ENCODE data around the gene KLHL13. TPM values are rescaled to one million over a fixed set of nuclear protein-coding genes. Genes with fewer than 3 reads are reported as not detected.

KLHL13 gene
- total and polyA plus RNA-seq, 9 donors, result 4.9 to 15.8 (median 7.7) TPM

DNA sequence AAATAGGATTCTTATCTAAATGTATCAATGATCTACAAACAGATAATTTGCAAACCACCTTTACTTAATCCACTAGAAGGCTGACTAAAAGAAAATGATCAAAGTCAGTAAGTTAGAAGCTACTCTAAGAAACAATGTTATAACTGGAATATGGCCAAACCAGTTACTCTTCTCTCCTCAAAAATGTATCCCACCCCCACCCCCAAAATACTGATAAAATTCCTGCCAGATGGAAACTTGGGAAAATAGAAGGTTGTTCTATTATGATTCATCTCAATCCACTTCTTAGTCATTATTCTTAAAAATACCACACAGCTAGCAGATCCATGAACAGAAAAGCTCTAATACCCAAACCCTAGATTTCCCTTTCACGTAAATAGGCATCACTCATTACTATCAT is 206.4 kb downstream of the KLHL13 start:
- no peak for DNase-seq
- Histone ChIP-seq H3K36me3 (no peaks in the 10 kb centered on the region), H3K4me1 (ENCODE audit: insufficient read depth) (no peaks in the 10 kb centered on the region), H3K27me3 (no peaks in the 10 kb centered on the region), H3K4me3 (no peak overlapping the region), H3K9me3 (no peaks in the 10 kb centered on the region), H3K27ac (no peak overlapping the region)
- intact Hi-C loops (cut with DNase I), result no loop called here
- TF ChIP-seq EP300 (IDR thresholded peaks at IDR 0.05), result no peak
- TF ChIP-seq, protein P1, sequence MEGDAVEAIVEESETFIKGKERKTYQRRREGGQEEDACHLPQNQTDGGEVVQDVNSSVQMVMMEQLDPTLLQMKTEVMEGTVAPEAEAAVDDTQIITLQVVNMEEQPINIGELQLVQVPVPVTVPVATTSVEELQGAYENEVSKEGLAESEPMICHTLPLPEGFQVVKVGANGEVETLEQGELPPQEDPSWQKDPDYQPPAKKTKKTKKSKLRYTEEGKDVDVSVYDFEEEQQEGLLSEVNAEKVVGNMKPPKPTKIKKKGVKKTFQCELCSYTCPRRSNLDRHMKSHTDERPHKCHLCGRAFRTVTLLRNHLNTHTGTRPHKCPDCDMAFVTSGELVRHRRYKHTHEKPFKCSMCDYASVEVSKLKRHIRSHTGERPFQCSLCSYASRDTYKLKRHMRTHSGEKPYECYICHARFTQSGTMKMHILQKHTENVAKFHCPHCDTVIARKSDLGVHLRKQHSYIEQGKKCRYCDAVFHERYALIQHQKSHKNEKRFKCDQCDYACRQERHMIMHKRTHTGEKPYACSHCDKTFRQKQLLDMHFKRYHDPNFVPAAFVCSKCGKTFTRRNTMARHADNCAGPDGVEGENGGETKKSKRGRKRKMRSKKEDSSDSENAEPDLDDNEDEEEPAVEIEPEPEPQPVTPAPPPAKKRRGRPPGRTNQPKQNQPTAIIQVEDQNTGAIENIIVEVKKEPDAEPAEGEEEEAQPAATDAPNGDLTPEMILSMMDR (IDR thresholded peaks at IDR 0.05), result no peak
- TF ChIP-seq POLR2A (IDR thresholded peaks at IDR 0.05), result no peak
- WGBS, 3 donors, result 59 to 71% (median 69%) methylated on average over 1 of the region's 1 CpG

DNA sequence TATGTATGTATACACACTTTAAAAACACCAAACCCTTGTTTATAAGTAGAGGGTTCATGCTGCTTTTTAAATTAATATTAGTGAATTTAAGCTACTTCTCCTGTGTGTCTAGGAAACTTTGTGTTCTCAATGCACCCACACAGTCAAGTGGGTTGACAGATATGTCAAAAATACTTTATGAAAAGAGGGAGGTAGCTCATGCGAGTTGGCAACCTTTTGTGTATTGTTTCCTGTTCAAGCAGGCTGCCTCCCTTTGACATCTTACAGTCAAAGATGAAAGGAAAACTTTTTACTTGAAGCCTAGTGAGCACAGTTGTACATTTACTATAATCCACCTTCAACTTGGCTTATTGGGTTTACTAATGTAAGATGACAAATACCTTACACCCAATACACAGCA is 218.4 kb downstream of the KLHL13 start:
- TF ChIP-seq EP300 (IDR thresholded peaks at IDR 0.05) (no peak), POLR2A (IDR thresholded peaks at IDR 0.05) (no peak)
- TF ChIP-seq, protein P1 (IDR thresholded peaks at IDR 0.05), result no peak
- no peaks in the 10 kb centered on the region for H3K27me3 ChIP-seq
- H3K9me3 ChIP-seq, result no peaks in the 10 kb centered on the region
- H3K27ac ChIP-seq, result no peak overlapping the region
- H3K4me1 ChIP-seq (ENCODE audit: insufficient read depth), result no peaks in the 10 kb centered on the region
- intact Hi-C loops (cut with DNase I), result no loop called here
- no peak overlapping the region for H3K4me3 ChIP-seq
- DNase-seq, result no peak
- WGBS, 3 donors, result 57 to 68% (median 58%) methylated on average over 1 of the region's 1 CpG
- no peaks in the 10 kb centered on the region for H3K36me3 ChIP-seq

DNA sequence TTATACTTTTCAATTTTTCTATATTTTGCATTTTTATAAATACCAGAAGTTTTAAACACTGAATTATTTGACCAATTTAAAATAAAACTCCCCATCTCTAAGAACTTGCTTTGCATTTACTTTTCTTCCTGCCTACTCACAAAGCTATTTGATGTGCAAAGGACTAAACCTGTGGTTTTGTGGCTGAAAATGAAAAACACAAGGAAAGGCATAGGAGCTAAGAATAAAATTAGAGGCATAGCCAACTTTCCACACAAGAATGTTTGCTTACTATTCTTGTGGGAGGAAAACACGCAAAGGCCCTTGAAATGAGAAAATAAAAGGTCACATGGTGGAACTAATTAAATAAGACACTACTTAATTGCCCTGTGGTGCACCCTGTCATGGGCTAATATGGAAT is 221.2 kb downstream of the KLHL13 start:
- intact Hi-C loops (cut with DNase I), result no loop called here
- TF ChIP-seq EP300 (IDR thresholded peaks at IDR 0.05) (no peak), POLR2A (IDR thresholded peaks at IDR 0.05) (no peak)
- TF ChIP-seq, protein P1 (IDR thresholded peaks at IDR 0.05), result no peak
- Histone ChIP-seq H3K36me3 (no peaks in the 10 kb centered on the region), H3K4me1 (ENCODE audit: insufficient read depth) (no peaks in the 10 kb centered on the region), H3K4me3 (no peak overlapping the region), H3K27me3 (no peaks in the 10 kb centered on the region), H3K9me3 (no peaks in the 10 kb centered on the region), H3K27ac (no peak overlapping the region)
- no peak for DNase-seq
- WGBS, 3 donors, result 8 to 14% (median 9%) methylated on average over 1 of the region's 1 CpG

DNA sequence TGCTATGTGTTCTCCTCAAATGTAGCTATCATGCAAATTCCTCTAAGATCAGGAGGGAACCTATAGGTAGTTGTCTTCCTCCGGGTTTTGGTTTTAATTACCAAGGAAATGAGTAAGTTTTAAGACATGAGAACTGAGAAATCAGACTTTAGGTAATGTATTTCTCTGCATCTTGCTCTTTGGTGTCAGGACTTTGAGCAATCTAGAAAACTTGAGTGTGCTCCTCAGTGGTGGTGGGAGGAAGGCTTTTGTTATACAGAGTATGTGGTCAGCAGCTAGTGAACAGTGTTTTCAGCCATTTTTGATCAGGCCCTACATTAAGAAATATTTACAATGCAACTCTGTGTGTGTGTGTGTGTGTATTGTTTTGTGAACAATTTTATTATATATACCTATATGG is 224.1 kb downstream of the KLHL13 start:
- intact Hi-C loops (cut with DNase I), result no loop called here
- Histone ChIP-seq H3K9me3 (no peaks in the 10 kb centered on the region), H3K4me3 (no peak overlapping the region), H3K27ac (no peak overlapping the region), H3K27me3 (no peaks in the 10 kb centered on the region), H3K4me1 (ENCODE audit: insufficient read depth) (no peaks in the 10 kb centered on the region), H3K36me3 (no peaks in the 10 kb centered on the region)
- 64 to 79% (median 72%) methylated on average over 1 of the region's 1 CpG for WGBS, 3 donors
- DNase-seq, result no peak
- TF ChIP-seq EP300 (IDR thresholded peaks at IDR 0.05) (no peak), POLR2A (IDR thresholded peaks at IDR 0.05) (no peak)
- TF ChIP-seq, protein P1 (IDR thresholded peaks at IDR 0.05), result no peak

DNA sequence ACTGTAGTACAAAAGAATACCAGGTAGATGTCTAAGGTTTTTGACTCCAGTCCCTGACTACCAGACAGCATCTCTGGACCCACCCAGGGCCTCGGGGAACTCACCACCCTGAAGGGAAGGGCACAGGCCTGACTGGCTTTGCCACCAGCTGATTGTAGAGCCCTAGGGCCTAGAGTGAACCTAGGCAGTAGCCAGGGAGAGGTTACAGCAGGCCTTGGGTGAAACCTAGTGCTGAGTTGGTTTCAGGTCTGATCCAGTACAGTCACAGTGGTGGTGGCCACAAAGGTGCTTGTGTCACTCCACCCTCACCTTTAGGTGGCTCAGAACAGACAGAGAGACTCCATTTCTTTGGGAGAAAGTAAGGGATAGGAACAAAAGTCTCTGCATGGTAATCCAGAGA is 244.8 kb downstream of the KLHL13 start:
- H3K9me3 ChIP-seq, result no peaks in the 10 kb centered on the region
- H3K4me1 ChIP-seq (ENCODE audit: insufficient read depth), result no peaks in the 10 kb centered on the region
- no peak overlapping the region for H3K27ac ChIP-seq
- TF ChIP-seq POLR2A (IDR thresholded peaks at IDR 0.05), result no peak
- TF ChIP-seq EP300 (IDR thresholded peaks at IDR 0.05), result no peak
- TF ChIP-seq, protein P1 (IDR thresholded peaks at IDR 0.05), result no peak
- DNase-seq, result no peak
- intact Hi-C loops (cut with DNase I), result no loop called here
- WGBS, 3 donors, result 46 to 75% (median 50%) methylated on average over 1 of the region's 1 CpG
- H3K36me3 ChIP-seq, result no peaks in the 10 kb centered on the region
- no peak overlapping the region for H3K4me3 ChIP-seq
- no peaks in the 10 kb centered on the region for H3K27me3 ChIP-seq

Data from ovary (tissue), 9 donors.